AG04449 (cell line): ENCODE measurements around the gene KDM6B.

ENCODE experiments used
- CTCF ChIA-PET: fragments of 350-600 bp; formaldehyde crosslinking; extraction: SDS; loops from one replicate; lab custom pipeline; 2021; ENCODE audit warnings: antibody characterized with exemption; lab: Yijun Ruan, JAX
- POLR2A ChIA-PET: fragments of 400-600, 350-600 bp; formaldehyde crosslinking; extraction: SDS; loops from one replicate; lab custom pipeline; 2020; ENCODE audit warnings: antibody characterized with exemption, inconsistent platforms; lab: Yijun Ruan, JAX
- DNase-seq: peaks from one replicate; pipeline ENCODE4 v3.0.0-alpha.2; 2010; ENCODE audit warnings: low read depth, low spot score
- H3K4me3 ChIP-seq: 2 replicates; pipeline ENCODE4 v1.5.1; 2011; ENCODE audit warnings: low read depth, mild to moderate bottlenecking, control low read depth, low read length
- CTCF ChIP-seq: IDR thresholded peaks from one replicate; pipeline ENCODE4 v1.5.1; 2011; ENCODE audit warnings: mild to moderate bottlenecking, moderate library complexity, low read length, control low read depth, inconsistent platforms; ENCODE audit not compliant: insufficient read depth; ENCODE audit errors: missing control alignments

KDM6B gene

GRCh38 chr17:7794075-7794663 is 39.8 kb upstream of the KDM6B start:
- ChIA-PET POLR2A (no interaction called here), CTCF (interaction anchor here (1.2 kb wide), 1 partner anchor 18 kb away, joined by 3 read pairs; no protein-coding TSS in a partner anchor)
- TF ChIP-seq CTCF: no peak
- no peak overlapping the region for H3K4me3 ChIP-seq
- DNase-seq: no peak

GRCh38 chr17:7797976-7798375 is 36.0 kb upstream of the KDM6B start:
- ChIA-PET POLR2A (no interaction called here), CTCF (interaction anchor here (0.8 to 1.2 kb wide), 2 partner anchors 23 to 50 kb away, joined by 3 read pairs; no protein-coding TSS in a partner anchor)
- H3K4me3 ChIP-seq: no peak overlapping the region
- DNase-seq: no peak
- TF ChIP-seq CTCF: no peak

GRCh38 chr17:7798839-7799238 is 35.2 kb upstream of the KDM6B start:
- ChIA-PET POLR2A (interaction anchor here (0.6 kb wide), 1 partner anchor 138 kb away, joined by 3 read pairs; no protein-coding TSS in a partner anchor), CTCF (no interaction called here)
- DNase-seq: no peak
- no peak for TF ChIP-seq CTCF
- no peak overlapping the region for H3K4me3 ChIP-seq

- H3K4me3 ChIP-seq: no peak overlapping the region
- ChIA-PET POLR2A (no interaction called here), CTCF (interaction anchor here (0.6 to 1.3 kb wide), 3 partner anchors 61 to 254 kb away, joined by 3 to 6 read pairs (median 4); no protein-coding TSS in a partner anchor)
- TF ChIP-seq CTCF: no peak
- DNase-seq: no peak
Measured at GRCh38 chr17:7803981-7804380, 30.0 kb upstream of the KDM6B start.

GRCh38 chr17:7806587-7806986 is 27.4 kb upstream of the KDM6B start:
- no peak for DNase-seq
- TF ChIP-seq CTCF: no peak
- POLR2A ChIA-PET: no interaction called here
- no peak overlapping the region for H3K4me3 ChIP-seq
- CTCF ChIA-PET: interaction anchor here (1.8 kb wide), 1 partner anchor 10 kb away, joined by 4 read pairs; no protein-coding TSS in a partner anchor

- no peak for TF ChIP-seq CTCF
- DNase-seq: no peak
- no peak overlapping the region for H3K4me3 ChIP-seq
- POLR2A ChIA-PET: no interaction called here
- CTCF ChIA-PET: interaction anchor here (1.8 kb wide), 1 partner anchor 9 kb away, joined by 4 read pairs; no protein-coding TSS in a partner anchor
Measured at GRCh38 chr17:7807206-7807605, 26.8 kb upstream of the KDM6B start.
